ENCODE data around the gene TMEM18. TPM values are rescaled to one million over a fixed set of nuclear protein-coding genes. Genes with fewer than 3 reads are reported as not detected.
A peak's percentile ranks its signal among the peaks of the same experiment; 100 is the strongest.

The TMEM18 gene
- total and polyA plus RNA-seq, 2 of the 13 experiments (the other 11 are each of a cell fraction or from before 2014, with no cell fraction given), result 45.9 to 49.4 TPM

DNA sequence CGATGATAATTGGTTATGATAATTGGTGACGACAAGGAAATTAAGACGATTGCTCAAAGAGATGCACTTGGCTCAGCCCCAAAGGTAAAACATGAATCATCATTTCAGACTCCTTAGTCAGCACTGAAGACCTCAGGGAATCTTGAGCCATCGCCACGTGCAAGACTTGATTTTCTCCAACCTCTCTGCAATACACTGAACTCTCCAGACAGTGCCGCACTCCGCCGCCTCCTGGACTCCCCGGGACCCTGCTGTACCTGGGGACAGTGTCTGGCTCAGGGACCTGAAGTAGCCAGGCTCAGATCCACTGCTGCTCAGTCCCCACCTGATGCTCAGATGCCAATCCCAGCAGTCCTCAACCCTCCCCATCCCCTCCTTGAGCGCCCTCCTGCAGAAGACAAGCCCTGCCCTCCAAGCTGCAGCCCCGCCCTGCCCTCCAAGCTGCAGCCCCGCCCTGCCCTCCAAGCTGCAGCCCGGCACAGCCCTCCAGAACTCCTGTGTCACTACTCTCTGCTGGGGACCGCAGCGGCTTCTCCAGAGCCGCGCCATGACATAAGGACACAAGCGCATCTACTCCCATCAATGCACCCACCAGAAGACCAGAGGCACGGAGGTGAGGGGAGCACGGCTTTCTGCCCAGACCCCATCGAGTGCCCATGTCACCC is 1.1 kb downstream of the TMEM18 start (continued):
- TF ChIP-seq, protein P1, sequence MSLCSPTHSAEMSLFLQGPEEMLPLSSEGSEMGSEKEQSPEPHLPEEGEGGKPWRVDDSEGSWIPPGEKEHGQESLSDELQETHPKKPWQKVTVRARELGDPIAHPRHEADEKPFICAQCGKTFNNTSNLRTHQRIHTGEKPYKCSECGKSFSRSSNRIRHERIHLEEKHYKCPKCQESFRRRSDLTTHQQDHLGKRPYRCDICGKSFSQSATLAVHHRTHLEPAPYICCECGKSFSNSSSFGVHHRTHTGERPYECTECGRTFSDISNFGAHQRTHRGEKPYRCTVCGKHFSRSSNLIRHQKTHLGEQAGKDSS (CRISPR knock-in tag; IDR thresholded peaks at IDR 0.05; ENCODE audit: borderline replicate concordance, low read depth), result no peak
- TF ChIP-seq GABPA (IDR thresholded peaks at IDR 0.05; ENCODE audit: low read depth, low read length) (no peak), GABPA (CRISPR knock-in tag; IDR thresholded peaks at IDR 0.05; ENCODE audit: low read depth) (no peak), FOXA1 (IDR thresholded peaks at IDR 0.05) (no peak), FOXA1 (CRISPR knock-in tag; IDR thresholded peaks at IDR 0.05) (no peak), ZMYM2 (CRISPR knock-in tag; IDR thresholded peaks at IDR 0.05) (no peak), PPARG (CRISPR knock-in tag; conservative IDR thresholded peaks at IDR 0.05) (no peak), BRCA1 (CRISPR knock-in tag; IDR thresholded peaks at IDR 0.05) (no peak), ADNP (CRISPR knock-in tag; IDR thresholded peaks at IDR 0.05) (no peak), ZNF562 (CRISPR knock-in tag; IDR thresholded peaks at IDR 0.05; ENCODE audit: borderline replicate concordance) (no peak), MEF2D (CRISPR knock-in tag; IDR thresholded peaks at IDR 0.05) (no peak), TAF1 (CRISPR knock-in tag; IDR thresholded peaks at IDR 0.05) (no peak), CEBPB (IDR thresholded peaks at IDR 0.05; ENCODE audit: borderline replicate concordance, low read depth, low read length) (no peak), SATB2 (CRISPR knock-in tag; IDR thresholded peaks at IDR 0.05) (no peak), ZNF441 (CRISPR knock-in tag; IDR thresholded peaks at IDR 0.05; ENCODE audit: borderline replicate concordance) (0 out of 2 replicates have a peak, but pooled peaks have one; percentile 53), NCOR1 (IDR thresholded peaks at IDR 0.05; ENCODE audit: borderline replicate concordance, low read length) (no peak), KDM5B (CRISPR knock-in tag; IDR thresholded peaks at IDR 0.05; ENCODE audit: borderline replicate concordance) (no peak), ZNF577 (CRISPR knock-in tag; IDR thresholded peaks at IDR 0.05; ENCODE audit: borderline replicate concordance, low read depth) (no peak), ZNF619 (CRISPR knock-in tag; IDR thresholded peaks at IDR 0.05) (no peak), ZFP37 (CRISPR knock-in tag; IDR thresholded peaks at IDR 0.05; ENCODE audit: borderline replicate concordance) (no peak), ZNF674 (CRISPR knock-in tag; IDR thresholded peaks at IDR 0.05; ENCODE audit: low read depth) (no peak), ZNF10 (CRISPR knock-in tag; IDR thresholded peaks at IDR 0.05; ENCODE audit: borderline replicate concordance, low read depth) (no peak), CBX2 (IDR thresholded peaks at IDR 0.05; ENCODE audit: low read depth, low read length) (no peak), CBX2 (CRISPR knock-in tag; IDR thresholded peaks at IDR 0.05; ENCODE audit: low read depth) (no peak)
- TF ChIP-seq, protein P2, sequence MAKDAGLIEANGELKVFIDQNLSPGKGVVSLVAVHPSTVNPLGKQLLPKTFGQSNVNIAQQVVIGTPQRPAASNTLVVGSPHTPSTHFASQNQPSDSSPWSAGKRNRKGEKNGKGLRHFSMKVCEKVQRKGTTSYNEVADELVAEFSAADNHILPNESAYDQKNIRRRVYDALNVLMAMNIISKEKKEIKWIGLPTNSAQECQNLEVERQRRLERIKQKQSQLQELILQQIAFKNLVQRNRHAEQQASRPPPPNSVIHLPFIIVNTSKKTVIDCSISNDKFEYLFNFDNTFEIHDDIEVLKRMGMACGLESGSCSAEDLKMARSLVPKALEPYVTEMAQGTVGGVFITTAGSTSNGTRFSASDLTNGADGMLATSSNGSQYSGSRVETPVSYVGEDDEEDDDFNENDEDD (CRISPR knock-in tag; IDR thresholded peaks at IDR 0.05; ENCODE audit: borderline replicate concordance), result no peak
- TF ChIP-seq, protein P3, sequence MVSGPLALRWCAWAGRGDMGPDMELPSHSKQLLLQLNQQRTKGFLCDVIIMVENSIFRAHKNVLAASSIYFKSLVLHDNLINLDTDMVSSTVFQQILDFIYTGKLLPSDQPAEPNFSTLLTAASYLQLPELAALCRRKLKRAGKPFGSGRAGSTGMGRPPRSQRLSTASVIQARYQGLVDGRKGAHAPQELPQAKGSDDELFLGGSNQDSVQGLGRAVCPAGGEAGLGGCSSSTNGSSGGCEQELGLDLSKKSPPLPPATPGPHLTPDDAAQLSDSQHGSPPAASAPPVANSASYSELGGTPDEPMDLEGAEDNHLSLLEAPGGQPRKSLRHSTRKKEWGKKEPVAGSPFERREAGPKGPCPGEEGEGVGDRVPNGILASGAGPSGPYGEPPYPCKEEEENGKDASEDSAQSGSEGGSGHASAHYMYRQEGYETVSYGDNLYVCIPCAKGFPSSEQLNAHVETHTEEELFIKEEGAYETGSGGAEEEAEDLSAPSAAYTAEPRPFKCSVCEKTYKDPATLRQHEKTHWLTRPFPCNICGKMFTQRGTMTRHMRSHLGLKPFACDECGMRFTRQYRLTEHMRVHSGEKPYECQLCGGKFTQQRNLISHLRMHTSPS (CRISPR knock-in tag; IDR thresholded peaks at IDR 0.05; ENCODE audit: low read depth), result no peak
- TF ChIP-seq, protein P4, sequence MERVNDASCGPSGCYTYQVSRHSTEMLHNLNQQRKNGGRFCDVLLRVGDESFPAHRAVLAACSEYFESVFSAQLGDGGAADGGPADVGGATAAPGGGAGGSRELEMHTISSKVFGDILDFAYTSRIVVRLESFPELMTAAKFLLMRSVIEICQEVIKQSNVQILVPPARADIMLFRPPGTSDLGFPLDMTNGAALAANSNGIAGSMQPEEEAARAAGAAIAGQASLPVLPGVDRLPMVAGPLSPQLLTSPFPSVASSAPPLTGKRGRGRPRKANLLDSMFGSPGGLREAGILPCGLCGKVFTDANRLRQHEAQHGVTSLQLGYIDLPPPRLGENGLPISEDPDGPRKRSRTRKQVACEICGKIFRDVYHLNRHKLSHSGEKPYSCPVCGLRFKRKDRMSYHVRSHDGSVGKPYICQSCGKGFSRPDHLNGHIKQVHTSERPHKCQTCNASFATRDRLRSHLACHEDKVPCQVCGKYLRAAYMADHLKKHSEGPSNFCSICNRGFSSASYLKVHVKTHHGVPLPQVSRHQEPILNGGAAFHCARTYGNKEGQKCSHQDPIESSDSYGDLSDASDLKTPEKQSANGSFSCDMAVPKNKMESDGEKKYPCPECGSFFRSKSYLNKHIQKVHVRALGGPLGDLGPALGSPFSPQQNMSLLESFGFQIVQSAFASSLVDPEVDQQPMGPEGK (CRISPR knock-in tag; IDR thresholded peaks at IDR 0.05), result no peak

Measured in HepG2 (cell line).